H9 (cell line): ENCODE results near the gene WDR87. TPM values are rescaled to one million over a fixed set of nuclear protein-coding genes. Genes with fewer than 3 reads are reported as not detected.

Source experiments
- DNase-seq: peaks from one replicate; pipeline ENCODE4 v3.0.0-alpha.2; 2017
- H2AFZ ChIP-seq: one replicate; pipeline ENCODE4 v1.6.1; 2013; ENCODE audit warnings: mild to moderate bottlenecking, low read length, control low read depth, moderate library complexity
- H2AK5ac ChIP-seq: 2 replicates; pipeline ENCODE4 v1.6.1; 2013; ENCODE audit warnings: low read length, control low read depth, mixed read lengths; ENCODE audit not compliant: insufficient read length
- H2BK120ac ChIP-seq: one replicate; pipeline ENCODE4 v1.6.1; 2013; ENCODE audit warnings: low read depth, mild to moderate bottlenecking, low read length, control low read depth, inconsistent platforms; ENCODE audit not compliant: poor library complexity, severe bottlenecking
- H2BK12ac ChIP-seq: 2 replicates; pipeline ENCODE4 v1.6.1; 2013; ENCODE audit warnings: low read length, control low read depth, mixed read lengths, low read depth; ENCODE audit not compliant: insufficient read length
- H2BK15ac ChIP-seq: 2 replicates; pipeline ENCODE4 v1.6.1; 2013; ENCODE audit warnings: low read depth, low read length, control low read depth
- H2BK20ac ChIP-seq: one replicate; pipeline ENCODE4 v1.6.1; 2013; ENCODE audit warnings: low read depth, mild to moderate bottlenecking, low read length, control low read depth, inconsistent platforms; ENCODE audit not compliant: poor library complexity, severe bottlenecking
- H2BK5ac ChIP-seq: 2 replicates; pipeline ENCODE4 v1.6.1; 2013; ENCODE audit warnings: low read length, control low read depth, mixed read lengths; ENCODE audit not compliant: insufficient read length
- H3K14ac ChIP-seq: 2 replicates; pipeline ENCODE4 v1.6.1; 2013; ENCODE audit warnings: low read length, control low read depth; ENCODE audit not compliant: insufficient read depth
- H3K18ac ChIP-seq: 2 replicates; pipeline ENCODE4 v1.6.1; 2013; ENCODE audit warnings: low read depth, mild to moderate bottlenecking, mixed read lengths, low read length, control low read depth; ENCODE audit not compliant: insufficient read length
- H3K23ac ChIP-seq: 2 replicates; pipeline ENCODE4 v1.6.1; 2013; ENCODE audit warnings: low read length, control low read depth, mixed read lengths, low read depth; ENCODE audit not compliant: insufficient read length
- H3K23me2 ChIP-seq: 2 replicates; pipeline ENCODE4 v1.6.1; 2013; ENCODE audit warnings: low read depth, mild to moderate bottlenecking, mixed read lengths, low read length, control low read depth; ENCODE audit not compliant: insufficient read length, poor library complexity, severe bottlenecking
- H3K27ac ChIP-seq: 2 replicates; pipeline ENCODE4 v1.5.1; 2013; ENCODE audit warnings: low read length, control low read depth, mixed read lengths, low read depth; ENCODE audit not compliant: insufficient read length
- H3K27me3 ChIP-seq: 2 replicates; pipeline ENCODE4 v1.6.1; 2013; ENCODE audit warnings: low read length, control low read depth, inconsistent platforms; ENCODE audit not compliant: insufficient read depth
- H3K4ac ChIP-seq: 2 replicates; pipeline ENCODE4 v1.6.1; 2013; ENCODE audit warnings: low read depth, mild to moderate bottlenecking, control low read depth, inconsistent platforms, low read length, moderate library complexity
- H3K4me1 ChIP-seq: 2 replicates; pipeline ENCODE4 v1.6.1; 2013; ENCODE audit warnings: low read length, control low read depth, inconsistent platforms; ENCODE audit not compliant: insufficient read depth
- H3K4me2 ChIP-seq: 2 replicates; pipeline ENCODE4 v1.6.1; 2013; ENCODE audit warnings: low read length, control low read depth, mixed read lengths; ENCODE audit not compliant: insufficient read length, insufficient read depth
- H3K56ac ChIP-seq: 2 replicates; pipeline ENCODE4 v1.6.1; 2013; ENCODE audit warnings: low read depth, mild to moderate bottlenecking, mixed read lengths, low read length, control low read depth; ENCODE audit not compliant: insufficient read length
- H3K79me1 ChIP-seq: 2 replicates; pipeline ENCODE4 v1.6.1; 2013; ENCODE audit warnings: low read depth, mild to moderate bottlenecking, moderate library complexity, low read length, control low read depth, inconsistent platforms; ENCODE audit not compliant: insufficient read depth, poor library complexity, severe bottlenecking
- H3K79me2 ChIP-seq: 2 replicates; pipeline ENCODE4 v1.6.1; 2013; ENCODE audit warnings: low read length, control low read depth, inconsistent platforms; ENCODE audit not compliant: insufficient read depth
- H3K9ac ChIP-seq: 2 replicates; pipeline ENCODE4 v1.6.1; 2013; ENCODE audit warnings: low read length, control low read depth, mixed read lengths; ENCODE audit not compliant: insufficient read length; ENCODE audit errors: extremely low read depth
- H3K9me3 ChIP-seq: one replicate; pipeline ENCODE4 v1.6.1; 2013; ENCODE audit warnings: low read depth, low read length, inconsistent platforms; ENCODE audit not compliant: control insufficient read depth
- H3T11ph ChIP-seq: one replicate; pipeline ENCODE4 v1.6.1; 2013; ENCODE audit warnings: mild to moderate bottlenecking, low read length, control low read depth, inconsistent platforms
- H4K20me1 ChIP-seq: one replicate; pipeline ENCODE4 v1.6.1; 2013; ENCODE audit not compliant: control insufficient read depth, insufficient read length, insufficient read depth
- H4K5ac ChIP-seq: 2 replicates; pipeline ENCODE4 v1.6.1; 2013; ENCODE audit warnings: low read depth, mild to moderate bottlenecking, mixed read lengths, low read length, control low read depth; ENCODE audit not compliant: insufficient read length
- H4K8ac ChIP-seq: replicated peaks from 2 replicates; pipeline ENCODE4 v1.6.1; 2013; ENCODE audit warnings: low read length, control low read depth, mixed read lengths, low read depth; ENCODE audit not compliant: insufficient read length
- H4K91ac ChIP-seq: 2 replicates; pipeline ENCODE4 v1.6.1; 2013; ENCODE audit warnings: low read depth, mild to moderate bottlenecking, moderate library complexity, mixed read lengths, low read length, control low read depth; ENCODE audit not compliant: insufficient read length
- H3K27ac Mint-ChIP-seq, 3 experiments: 2 replicates in 2 of 3; 3 replicates in 1 of 3; pipeline ENCODE4 v1.8.0; 2020 to 2021; ENCODE audit warnings: mixed read lengths in 3 of 3, mild to moderate bottlenecking in 1 of 3, moderate library complexity in 1 of 3
- H3K27me3 Mint-ChIP-seq: 2 replicates; pipeline ENCODE4 v1.8.0; 2021; ENCODE audit warnings: low read depth, mild to moderate bottlenecking, moderate library complexity, mixed read lengths
- H3K36me3 Mint-ChIP-seq, 3 experiments: 2 replicates in 2 of 3; 3 replicates in 1 of 3; pipeline ENCODE4 v1.8.0; 2020 to 2021; ENCODE audit warnings: low read depth in 3 of 3, mixed read lengths in 3 of 3; ENCODE audit not compliant: insufficient read depth in 1 of 3
- H3K4me1 Mint-ChIP-seq, 2 experiments: 2 replicates each; pipeline ENCODE4 v1.8.0; 2020; ENCODE audit warnings: mixed read lengths in 2 of 2
- H3K4me3 Mint-ChIP-seq, 2 experiments: 2 replicates in 1 of 2; 3 replicates in 1 of 2; pipeline ENCODE4 v1.8.0; 2020 to 2021; ENCODE audit warnings: mild to moderate bottlenecking in 2 of 2, mixed read lengths in 2 of 2, moderate library complexity in 1 of 2
- H3K9me3 Mint-ChIP-seq, 2 experiments: 2 replicates in 1 of 2; 3 replicates in 1 of 2; pipeline ENCODE4 v1.8.0; 2020; ENCODE audit warnings: mild to moderate bottlenecking in 2 of 2, mixed read lengths in 2 of 2, moderate library complexity in 1 of 2
- CTCF ChIP-seq: fragments of 200-600 bp; sonication (generic); conservative IDR thresholded peaks from 3 replicates; pipeline ENCODE4 v1.8.0; 2021; ENCODE audit warnings: antibody characterized with exemption, mild to moderate bottlenecking
- WGBS: extraction: QIAGEN DNeasy Blood & Tissue Kit; methylation state at CpG from one replicate; pipeline ENCODE4 v1.1.7; 2013; ENCODE audit warnings: missing lambda C conversion rate, low lambda C conversion rate, mixed read lengths; ENCODE audit not compliant: insufficient read length; ENCODE audit errors: extremely low coverage; 5-methylcytosine and 5-hydroxymethylcytosine counted together
- total RNA-seq: library from RNA; stranded (reverse); gene quantifications from 2 replicates; pipeline ENCODE4 v1.2.1, GENCODE V29; 2021

Gene WDR87
- total RNA-seq, 1 experiment from 2014 or later, result not detected

- Histone ChIP-seq H2BK20ac (no peak overlapping the region), H3K23ac (no peak overlapping the region), H3K18ac (no peak overlapping the region), H2BK15ac (no peak overlapping the region), H4K8ac (no peak overlapping the region), H3K27ac (no peak overlapping the region), H4K91ac (no peak overlapping the region), H3K79me2 (no peaks in the 10 kb centered on the region), H3T11ph (no peak overlapping the region), H3K23me2 (no peaks in the 10 kb centered on the region), H2BK120ac (no peak overlapping the region), H3K27me3 (no peaks in the 10 kb centered on the region), H2AFZ (no peak overlapping the region), H3K56ac (no peak overlapping the region), H2AK5ac (no peak overlapping the region), H4K5ac (no peak overlapping the region), H2BK12ac (no peak overlapping the region), H3K4me1 (no peaks in the 10 kb centered on the region), H3K9ac (no peak overlapping the region), H4K20me1 (no peaks in the 10 kb centered on the region), H3K9me3 (no peaks in the 10 kb centered on the region), H3K79me1 (no peaks in the 10 kb centered on the region), H3K4me2 (no peak overlapping the region), H2BK5ac (no peak overlapping the region), H3K4ac (no peak overlapping the region), H3K14ac (no peak overlapping the region)
- Mint-ChIP-seq H3K9me3 (peaks cover 11 to 21% of the 10 kb centered on the region in 2 experiments; a peak in 4 of 5 replicates), H3K27me3 (peaks cover 3% of the 10 kb centered on the region; the same call in 1 of the 2 replicates), H3K27ac (no peak overlapping the region), H3K36me3 (no peaks in the 10 kb centered on the region), H3K4me3 (no peak overlapping the region), H3K4me1 (no peaks in the 10 kb centered on the region)
- TF ChIP-seq CTCF, result no peak
- no peak for DNase-seq
- no CpG with 5 or more reads among the region's 2 CpGs for WGBS
These were observed 60.5 kb downstream of the WDR87 start for GRCh38 chr19:37845932-37846331.

Other genes starting within 250 kb of the WDR87 start
- 24.3 and 27.5 TPM in 2 replicates for gene ZNF607, start 186.8 kb downstream of the WDR87 start, total RNA-seq
- gene ZNF573, start 127.0 kb downstream of the WDR87 start, total RNA-seq, result 17.2 and 17.5 TPM in 2 replicates
- gene SIPA1L3, start 614 bp upstream of the WDR87 start, total RNA-seq, result 40.1 and 41.9 TPM in 2 replicates